ENCODE results near the gene LRRTM3. TPM values are rescaled to one million over a fixed set of nuclear protein-coding genes. Genes with fewer than 3 reads are reported as not detected.

LRRTM3 gene
- total RNA-seq, 1 experiment from 2014 or later = 0.21 TPM

DNA sequence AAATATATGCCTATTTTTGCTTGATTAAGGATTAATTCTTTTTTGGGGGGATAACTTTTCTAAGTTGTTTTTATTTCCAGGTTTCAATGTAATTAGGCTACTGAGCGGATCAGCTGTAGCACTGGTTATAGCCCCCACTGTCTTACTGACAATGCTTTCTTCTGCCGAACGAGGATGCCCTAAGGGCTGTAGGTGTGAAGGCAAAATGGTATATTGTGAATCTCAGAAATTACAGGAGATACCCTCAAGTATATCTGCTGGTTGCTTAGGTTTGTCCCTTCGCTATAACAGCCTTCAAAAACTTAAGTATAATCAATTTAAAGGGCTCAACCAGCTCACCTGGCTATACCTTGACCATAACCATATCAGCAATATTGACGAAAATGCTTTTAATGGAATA, 1.0 kb downstream of the LRRTM3 start:
- H3K4me3 ChIP-seq (ENCODE audit: insufficient read depth, low read depth, low read length) = no peak overlapping the region
- no peak for DNase-seq
- no peaks in the 10 kb centered on the region for H3K36me3 ChIP-seq (replicated peaks; ENCODE audit: control insufficient read depth, insufficient read depth, low read length)
- H3K27me3 ChIP-seq (ENCODE audit: control insufficient read depth, insufficient read depth, low read length) = peaks cover 19% of the 10 kb centered on the region

DNA sequence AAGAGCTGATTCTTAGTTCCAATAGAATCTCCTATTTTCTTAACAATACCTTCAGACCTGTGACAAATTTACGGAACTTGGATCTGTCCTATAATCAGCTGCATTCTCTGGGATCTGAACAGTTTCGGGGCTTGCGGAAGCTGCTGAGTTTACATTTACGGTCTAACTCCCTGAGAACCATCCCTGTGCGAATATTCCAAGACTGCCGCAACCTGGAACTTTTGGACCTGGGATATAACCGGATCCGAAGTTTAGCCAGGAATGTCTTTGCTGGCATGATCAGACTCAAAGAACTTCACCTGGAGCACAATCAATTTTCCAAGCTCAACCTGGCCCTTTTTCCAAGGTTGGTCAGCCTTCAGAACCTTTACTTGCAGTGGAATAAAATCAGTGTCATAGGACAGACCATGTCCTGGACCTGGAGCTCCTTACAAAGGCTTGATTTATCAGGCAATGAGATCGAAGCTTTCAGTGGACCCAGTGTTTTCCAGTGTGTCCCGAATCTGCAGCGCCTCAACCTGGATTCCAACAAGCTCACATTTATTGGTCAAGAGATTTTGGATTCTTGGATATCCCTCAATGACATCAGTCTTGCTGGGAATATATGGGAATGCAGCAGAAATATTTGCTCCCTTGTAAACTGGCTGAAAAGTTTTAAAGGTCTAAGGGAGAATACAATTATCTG, 1.6 kb downstream of the LRRTM3 start:
- Histone ChIP-seq H3K27me3 (ENCODE audit: control insufficient read depth, insufficient read depth, low read length) (peaks cover 19% of the 10 kb centered on the region), H3K4me3 (ENCODE audit: insufficient read depth, low read depth, low read length) (0 out of 2 replicates have a peak overlapping the region, but pooled peaks have one; percentile 33), H3K36me3 (replicated peaks; ENCODE audit: control insufficient read depth, insufficient read depth, low read length) (no peaks in the 10 kb centered on the region)
- no peak for DNase-seq

DNA sequence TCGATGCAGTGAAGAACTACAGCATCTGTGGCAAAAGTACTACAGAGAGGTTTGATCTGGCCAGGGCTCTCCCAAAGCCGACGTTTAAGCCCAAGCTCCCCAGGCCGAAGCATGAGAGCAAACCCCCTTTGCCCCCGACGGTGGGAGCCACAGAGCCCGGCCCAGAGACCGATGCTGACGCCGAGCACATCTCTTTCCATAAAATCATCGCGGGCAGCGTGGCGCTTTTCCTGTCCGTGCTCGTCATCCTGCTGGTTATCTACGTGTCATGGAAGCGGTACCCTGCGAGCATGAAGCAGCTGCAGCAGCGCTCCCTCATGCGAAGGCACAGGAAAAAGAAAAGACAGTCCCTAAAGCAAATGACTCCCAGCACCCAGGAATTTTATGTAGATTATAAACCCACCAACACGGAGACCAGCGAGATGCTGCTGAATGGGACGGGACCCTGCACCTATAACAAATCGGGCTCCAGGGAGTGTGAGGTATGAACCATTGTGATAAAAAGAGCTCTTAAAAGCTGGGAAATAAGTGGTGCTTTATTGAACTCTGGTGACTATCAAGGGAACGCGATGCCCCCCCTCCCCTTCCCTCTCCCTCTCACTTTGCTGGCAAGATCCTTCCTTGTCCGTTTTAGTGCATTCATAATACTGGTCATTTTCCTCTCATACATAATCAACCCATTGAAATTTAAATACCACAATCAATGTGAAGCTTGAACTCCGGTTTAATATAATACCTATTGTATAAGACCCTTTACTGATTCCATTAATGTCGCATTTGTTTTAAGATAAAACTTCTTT, 2.3 kb downstream of the LRRTM3 start:
- Histone ChIP-seq H3K4me3 (ENCODE audit: insufficient read depth, low read depth, low read length) (peak overlapping the region; percentile 33), H3K27me3 (ENCODE audit: control insufficient read depth, insufficient read depth, low read length) (peaks cover 19% of the 10 kb centered on the region), H3K36me3 (replicated peaks; ENCODE audit: control insufficient read depth, insufficient read depth, low read length) (no peaks in the 10 kb centered on the region)
- no peak for DNase-seq

DNA sequence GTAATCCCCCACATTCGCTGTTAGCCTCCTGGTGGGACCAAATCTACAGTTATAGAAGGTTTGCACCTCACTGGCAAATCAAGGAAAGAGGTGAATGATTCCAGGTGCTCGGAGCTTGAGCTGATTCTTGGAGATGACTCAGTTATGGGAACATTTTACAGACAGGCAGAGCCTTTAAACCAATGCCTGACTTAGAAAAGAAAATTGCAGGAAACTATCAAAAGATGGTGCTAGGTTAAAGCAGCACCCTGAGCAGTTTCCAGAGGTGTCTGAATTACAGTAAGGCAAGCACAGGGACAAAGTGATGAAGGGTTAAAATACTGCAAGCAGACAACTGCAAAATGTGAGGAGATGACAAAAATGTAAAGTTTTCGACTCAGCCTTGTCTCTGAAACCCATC, 2.9 kb downstream of the LRRTM3 start:
- Histone ChIP-seq H3K4me3 (ENCODE audit: insufficient read depth, low read depth, low read length) (no peak overlapping the region), H3K27me3 (ENCODE audit: control insufficient read depth, insufficient read depth, low read length) (peaks cover 19% of the 10 kb centered on the region), H3K36me3 (replicated peaks; ENCODE audit: control insufficient read depth, insufficient read depth, low read length) (no peaks in the 10 kb centered on the region)
- no peak for DNase-seq

DNA sequence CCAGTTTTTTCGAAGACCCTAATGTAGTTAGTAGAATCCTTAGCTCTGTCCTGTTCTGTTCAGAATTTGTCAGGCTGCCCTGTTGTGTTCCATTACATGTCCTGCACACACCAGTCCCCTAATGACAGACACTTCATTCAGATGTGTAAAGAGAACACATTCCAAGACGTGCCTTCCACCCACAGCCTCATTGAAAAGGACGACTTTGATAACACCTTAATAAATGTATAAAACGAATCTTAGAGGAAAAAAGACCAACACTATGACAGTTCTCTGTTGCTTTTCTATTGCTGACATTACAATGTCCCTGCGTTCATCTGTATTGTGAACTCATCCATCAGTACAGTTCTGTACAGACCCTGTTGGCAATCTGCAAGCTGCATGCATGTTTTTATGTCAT, 3.5 kb downstream of the LRRTM3 start:
- Histone ChIP-seq H3K27me3 (ENCODE audit: control insufficient read depth, insufficient read depth, low read length) (peaks cover 19% of the 10 kb centered on the region), H3K4me3 (ENCODE audit: insufficient read depth, low read depth, low read length) (no peak overlapping the region), H3K36me3 (replicated peaks; ENCODE audit: control insufficient read depth, insufficient read depth, low read length) (no peaks in the 10 kb centered on the region)
- DNase-seq = no peak

DNA sequence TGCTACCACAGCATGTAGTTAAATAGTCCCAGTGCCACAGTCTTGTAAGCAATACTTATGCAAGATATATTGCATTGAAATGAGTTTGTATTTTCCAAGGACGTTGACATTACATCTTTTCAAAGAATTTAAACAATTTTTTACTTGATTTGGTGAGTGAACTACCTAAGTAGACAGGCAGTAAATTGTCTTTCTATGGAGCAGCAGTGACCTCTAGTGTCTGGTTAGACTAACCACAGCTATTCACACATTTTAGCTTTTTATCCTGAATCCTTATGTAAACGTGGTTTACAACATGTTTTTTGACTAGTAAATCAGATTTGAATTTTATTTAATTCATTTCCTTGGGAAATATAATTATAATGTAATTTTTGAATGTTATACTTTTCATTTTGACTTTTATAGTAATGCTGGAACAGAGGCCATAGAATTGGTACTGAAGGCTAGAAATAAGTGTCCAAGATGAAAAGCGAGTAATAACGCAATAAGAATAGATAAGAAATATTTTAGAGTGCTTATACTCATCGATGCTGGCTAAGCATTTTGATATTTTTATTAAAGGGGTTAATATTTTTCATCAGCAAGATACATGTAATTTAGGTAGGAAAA, 5.6 kb downstream of the LRRTM3 start:
- H3K36me3 ChIP-seq (replicated peaks; ENCODE audit: control insufficient read depth, insufficient read depth, low read length) = no peaks in the 10 kb centered on the region
- no peak overlapping the region for H3K4me3 ChIP-seq (ENCODE audit: insufficient read depth, low read depth, low read length)
- H3K27me3 ChIP-seq (ENCODE audit: control insufficient read depth, insufficient read depth, low read length) = peaks cover 19% of the 10 kb centered on the region
- DNase-seq = peak; percentile 16

DNA sequence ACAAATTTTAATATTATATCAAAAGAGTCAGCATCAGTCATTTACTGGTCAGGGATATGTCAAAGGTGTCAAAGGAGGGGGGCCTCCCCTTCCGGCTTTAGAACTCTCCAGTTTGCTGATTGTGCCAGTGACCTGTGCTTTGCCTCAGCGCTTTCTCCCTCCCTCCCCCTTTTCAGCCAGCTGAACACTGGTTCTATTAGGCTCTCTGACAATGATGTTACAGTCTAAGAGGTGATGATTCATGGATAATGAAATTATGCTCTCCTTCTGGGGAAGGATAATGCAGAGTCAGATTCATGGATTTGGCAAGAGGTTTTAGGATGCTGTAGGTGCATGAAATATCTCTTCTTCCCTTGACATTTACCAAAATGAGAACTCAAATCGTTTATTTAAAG, 6.1 kb downstream of the LRRTM3 start:
- no peak overlapping the region for H3K4me3 ChIP-seq (ENCODE audit: insufficient read depth, low read depth, low read length)
- no peak for DNase-seq
- H3K27me3 ChIP-seq (ENCODE audit: control insufficient read depth, insufficient read depth, low read length) = peaks cover 18% of the 10 kb centered on the region
- no peaks in the 10 kb centered on the region for H3K36me3 ChIP-seq (replicated peaks; ENCODE audit: control insufficient read depth, insufficient read depth, low read length)

DNA sequence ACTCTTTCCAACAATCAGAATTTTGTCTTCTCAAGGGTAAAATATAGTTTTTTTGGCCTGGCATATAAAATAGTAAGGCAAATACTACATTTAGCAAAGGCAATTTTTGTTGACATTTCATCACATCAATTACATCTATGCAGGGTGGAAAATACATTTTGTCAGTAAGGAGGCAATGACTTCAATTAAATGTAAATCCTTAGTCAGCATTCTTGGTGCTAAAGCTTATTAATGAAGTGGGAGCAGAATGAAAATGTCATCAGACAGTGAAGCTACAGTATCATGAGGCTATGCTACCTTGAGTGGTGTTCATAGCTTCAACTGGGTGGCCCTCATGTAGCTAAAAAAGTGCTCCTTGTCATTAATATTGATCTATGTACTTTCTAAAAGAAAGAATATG, 8.9 kb downstream of the LRRTM3 start:
- no peak for DNase-seq
- Histone ChIP-seq H3K36me3 (replicated peaks; ENCODE audit: control insufficient read depth, insufficient read depth, low read length) (no peaks in the 10 kb centered on the region), H3K27me3 (ENCODE audit: control insufficient read depth, insufficient read depth, low read length) (no peaks in the 10 kb centered on the region), H3K4me3 (ENCODE audit: insufficient read depth, low read depth, low read length) (no peak overlapping the region)

DNA sequence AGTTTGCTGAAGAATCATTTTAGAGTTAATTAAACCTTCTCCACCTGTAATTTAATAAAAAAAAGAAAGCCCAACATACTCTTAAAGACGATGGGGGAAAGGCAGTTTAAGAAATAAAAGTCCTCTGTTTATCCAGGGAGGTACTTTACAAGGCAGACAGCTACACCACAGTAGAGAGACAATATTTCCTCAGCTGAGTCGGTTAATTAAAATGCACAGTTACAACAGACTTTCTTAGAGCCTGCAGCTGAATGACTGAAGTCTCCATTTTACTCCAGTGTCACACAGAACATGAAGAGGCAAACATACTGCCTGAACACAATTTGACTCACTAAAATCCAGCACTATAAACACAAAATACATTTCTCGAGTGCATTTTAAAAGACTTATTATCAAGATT, 15.1 kb downstream of the LRRTM3 start:
- DNase-seq = no peak
- Histone ChIP-seq H3K27me3 (ENCODE audit: control insufficient read depth, insufficient read depth, low read length) (no peaks in the 10 kb centered on the region), H3K4me3 (ENCODE audit: insufficient read depth, low read depth, low read length) (no peak overlapping the region), H3K36me3 (replicated peaks; ENCODE audit: control insufficient read depth, insufficient read depth, low read length) (no peaks in the 10 kb centered on the region)

DNA sequence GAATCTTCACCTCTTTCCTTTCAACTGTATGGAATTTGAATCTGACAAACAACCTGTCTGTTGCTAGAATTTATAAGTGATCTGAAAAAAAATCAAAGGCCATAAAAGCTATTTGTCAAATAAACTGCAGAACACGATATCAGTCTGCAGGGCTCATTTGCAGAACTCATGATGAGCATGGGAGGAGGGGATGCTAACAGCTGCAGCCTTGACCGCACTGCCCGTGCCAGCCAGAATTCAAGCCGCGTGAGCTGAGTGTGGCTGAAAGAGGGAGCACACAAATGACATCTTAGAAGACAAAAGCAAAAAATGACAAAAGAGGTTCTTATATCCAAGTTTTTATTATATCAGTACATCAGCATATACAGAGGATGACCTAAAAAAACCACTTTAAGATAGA, 15.7 kb downstream of the LRRTM3 start:
- DNase-seq = no peak
- Histone ChIP-seq H3K4me3 (ENCODE audit: insufficient read depth, low read depth, low read length) (no peak overlapping the region), H3K27me3 (ENCODE audit: control insufficient read depth, insufficient read depth, low read length) (no peaks in the 10 kb centered on the region), H3K36me3 (replicated peaks; ENCODE audit: control insufficient read depth, insufficient read depth, low read length) (no peaks in the 10 kb centered on the region)

DNA sequence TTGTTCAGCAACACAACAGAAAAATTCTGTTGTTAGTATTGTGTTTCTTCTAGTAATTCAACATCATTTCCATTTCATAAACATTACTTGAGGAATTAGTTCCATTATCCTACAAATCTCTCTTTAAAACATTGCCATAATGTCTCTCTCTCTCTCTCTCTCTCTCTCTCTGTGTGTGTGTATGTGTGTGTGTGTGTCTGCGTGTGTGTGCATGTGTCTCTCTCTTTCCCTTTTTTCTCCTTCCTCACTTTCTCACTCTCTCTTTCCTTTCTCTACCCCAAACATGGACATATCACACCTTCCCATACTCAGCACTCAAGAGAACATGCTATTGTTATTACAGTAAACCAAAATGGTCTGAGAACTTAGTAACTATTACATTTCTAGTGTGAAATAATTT, 16.6 kb downstream of the LRRTM3 start:
- H3K36me3 ChIP-seq (replicated peaks; ENCODE audit: control insufficient read depth, insufficient read depth, low read length) = no peaks in the 10 kb centered on the region
- no peak overlapping the region for H3K4me3 ChIP-seq (ENCODE audit: insufficient read depth, low read depth, low read length)
- H3K27me3 ChIP-seq (ENCODE audit: control insufficient read depth, insufficient read depth, low read length) = no peaks in the 10 kb centered on the region
- no peak for DNase-seq

DNA sequence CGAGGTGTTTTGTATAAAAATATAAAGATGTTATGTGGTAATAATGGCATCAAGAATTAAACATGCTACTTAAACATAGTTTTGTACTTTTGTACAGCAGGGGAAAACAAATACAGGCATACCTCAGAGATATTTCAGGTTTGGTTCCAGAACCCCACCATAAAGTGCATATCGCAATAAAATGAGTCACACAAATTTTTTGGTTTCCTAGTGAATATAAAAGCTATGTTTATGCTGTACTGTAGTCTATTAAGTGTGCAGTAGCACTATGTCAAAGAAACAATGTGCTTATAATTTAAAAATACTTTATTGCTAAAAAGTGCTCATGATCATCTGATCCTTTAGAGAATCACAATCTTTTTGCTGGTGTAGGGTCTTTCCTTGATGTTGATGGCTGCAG, 17.8 kb downstream of the LRRTM3 start:
- no peak for DNase-seq
- Histone ChIP-seq H3K27me3 (ENCODE audit: control insufficient read depth, insufficient read depth, low read length) (no peaks in the 10 kb centered on the region), H3K4me3 (ENCODE audit: insufficient read depth, low read depth, low read length) (no peak overlapping the region), H3K36me3 (replicated peaks; ENCODE audit: control insufficient read depth, insufficient read depth, low read length) (no peaks in the 10 kb centered on the region)

DNA sequence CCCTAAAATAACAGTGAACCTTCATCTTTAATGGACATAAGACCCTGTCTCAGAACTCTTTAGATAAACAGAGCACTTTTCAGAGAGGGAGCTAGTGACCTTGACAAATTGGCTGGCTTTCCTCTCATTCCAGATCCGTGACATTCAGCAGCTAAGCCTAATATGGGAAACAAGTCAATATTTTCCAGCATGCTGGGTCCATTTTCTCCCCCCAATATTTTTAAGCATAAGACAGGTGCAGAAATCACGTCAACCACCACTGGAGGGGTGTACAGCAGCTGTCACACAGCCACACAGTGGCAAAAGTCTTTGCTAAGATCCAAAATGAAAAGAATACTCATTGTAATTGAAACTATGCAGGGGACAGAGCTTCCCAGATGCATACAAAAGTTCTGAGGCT, 26.1 kb downstream of the LRRTM3 start:
- H3K27me3 ChIP-seq (ENCODE audit: control insufficient read depth, insufficient read depth, low read length) = no peaks in the 10 kb centered on the region
- no peak overlapping the region for H3K4me3 ChIP-seq (ENCODE audit: insufficient read depth, low read depth, low read length)
- DNase-seq = no peak
- no peaks in the 10 kb centered on the region for H3K36me3 ChIP-seq (replicated peaks; ENCODE audit: control insufficient read depth, insufficient read depth, low read length)

DNA sequence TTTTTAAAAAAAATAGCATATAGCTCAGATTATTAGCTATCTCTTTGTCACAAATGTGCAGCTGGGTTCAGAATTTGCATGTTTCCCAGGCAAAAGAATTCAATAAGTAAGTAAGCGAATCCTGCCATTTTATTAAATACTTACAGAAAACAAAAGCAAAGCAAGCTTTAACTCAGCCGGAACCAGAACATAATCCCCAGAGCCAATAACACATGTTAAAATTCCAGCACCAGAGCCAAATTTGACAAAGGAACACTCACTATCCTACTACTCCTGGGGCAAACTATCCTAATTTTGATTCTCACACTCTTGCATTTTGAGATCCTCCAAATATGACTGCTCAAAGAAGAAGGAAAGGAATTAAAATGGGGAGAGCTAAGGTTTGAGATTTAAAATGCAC, 32.6 kb downstream of the LRRTM3 start:
- no peak for DNase-seq
- Histone ChIP-seq H3K36me3 (replicated peaks; ENCODE audit: control insufficient read depth, insufficient read depth, low read length) (no peaks in the 10 kb centered on the region), H3K27me3 (ENCODE audit: control insufficient read depth, insufficient read depth, low read length) (no peaks in the 10 kb centered on the region), H3K4me3 (ENCODE audit: insufficient read depth, low read depth, low read length) (no peak overlapping the region)

DNA sequence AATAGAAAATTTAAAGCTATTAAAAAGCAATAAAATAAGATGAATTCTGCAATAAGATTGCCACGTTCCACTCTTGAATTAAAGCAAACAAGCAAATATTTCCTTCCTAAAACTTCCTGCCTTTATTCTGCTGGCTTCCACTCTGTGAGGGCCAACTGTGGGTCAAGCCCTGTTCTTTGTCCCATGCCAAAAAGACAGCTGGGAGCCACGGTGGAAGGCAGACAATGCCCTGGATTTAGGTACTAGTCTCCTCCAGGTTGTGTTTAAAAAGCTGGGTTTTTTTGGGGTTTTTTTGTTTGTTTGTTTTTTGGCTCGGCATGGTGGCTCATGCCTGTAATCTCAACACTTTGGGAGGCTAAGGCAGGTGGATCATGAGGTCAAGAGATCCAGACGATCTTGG, 39.1 kb downstream of the LRRTM3 start:
- Histone ChIP-seq H3K4me3 (ENCODE audit: insufficient read depth, low read depth, low read length) (no peak overlapping the region), H3K27me3 (ENCODE audit: control insufficient read depth, insufficient read depth, low read length) (no peaks in the 10 kb centered on the region), H3K36me3 (replicated peaks; ENCODE audit: control insufficient read depth, insufficient read depth, low read length) (no peaks in the 10 kb centered on the region; the same call in 1 of the 2 replicates)
- no peak for DNase-seq

Data from H7 (cell line).